MV-4-11 (cell line): ENCODE data around the gene ZNF518B.

Experiments used
- DNase-seq: peaks from one replicate; lab custom pipeline; 2025; lab: John Stamatoyannopoulos, UW

The ZNF518B gene, protein sequence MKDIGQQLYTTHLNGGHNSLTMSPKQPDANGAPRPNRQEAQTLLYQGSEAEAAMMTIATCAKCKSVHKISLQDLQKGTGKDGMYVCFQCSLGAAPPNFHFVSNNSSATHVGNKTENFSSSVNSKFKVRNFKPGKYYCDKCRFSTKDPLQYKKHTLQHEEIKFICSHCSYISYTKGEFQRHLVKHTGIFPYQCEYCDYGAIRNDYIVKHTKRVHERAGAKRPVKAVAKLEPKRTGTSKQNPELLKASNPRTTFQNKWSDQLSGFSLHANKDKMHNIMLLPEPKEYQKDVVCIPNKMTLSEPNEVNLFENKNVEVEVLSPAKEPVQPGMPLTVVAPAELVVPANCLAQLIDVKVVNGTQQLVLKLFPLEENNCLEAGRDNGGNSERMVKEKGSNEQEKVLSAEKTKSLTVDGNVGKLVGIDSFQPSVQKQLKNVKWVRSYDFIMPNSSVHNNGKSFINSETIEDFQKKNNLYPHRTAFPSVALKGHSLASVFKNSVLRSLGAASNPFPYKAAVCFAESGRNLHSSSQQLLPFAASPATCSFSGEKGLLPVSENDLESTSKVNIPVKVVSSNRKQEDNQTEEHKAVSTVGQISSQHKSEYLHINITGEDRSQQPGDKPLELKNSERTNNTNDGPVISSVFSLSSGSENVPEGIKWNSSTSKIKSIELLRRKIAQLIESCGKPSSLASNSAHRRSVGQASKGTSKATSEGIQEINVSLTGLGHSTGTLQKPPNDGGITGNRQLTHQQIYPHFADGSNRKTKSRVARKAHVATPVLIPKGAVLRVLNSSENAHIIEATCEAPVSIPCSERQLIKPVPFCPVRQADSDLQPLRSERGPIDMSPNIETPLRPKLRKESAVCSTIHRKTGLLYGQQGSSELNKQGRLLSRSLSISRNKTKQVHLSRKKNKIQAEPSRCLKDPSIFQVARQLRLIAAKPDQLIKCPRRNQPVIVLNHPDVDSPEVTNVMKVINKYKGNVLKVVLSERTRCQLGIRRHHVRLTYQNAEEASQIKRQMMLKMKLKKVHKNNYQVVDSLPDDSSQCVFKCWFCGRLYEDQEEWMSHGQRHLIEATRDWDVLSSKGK

DNA sequence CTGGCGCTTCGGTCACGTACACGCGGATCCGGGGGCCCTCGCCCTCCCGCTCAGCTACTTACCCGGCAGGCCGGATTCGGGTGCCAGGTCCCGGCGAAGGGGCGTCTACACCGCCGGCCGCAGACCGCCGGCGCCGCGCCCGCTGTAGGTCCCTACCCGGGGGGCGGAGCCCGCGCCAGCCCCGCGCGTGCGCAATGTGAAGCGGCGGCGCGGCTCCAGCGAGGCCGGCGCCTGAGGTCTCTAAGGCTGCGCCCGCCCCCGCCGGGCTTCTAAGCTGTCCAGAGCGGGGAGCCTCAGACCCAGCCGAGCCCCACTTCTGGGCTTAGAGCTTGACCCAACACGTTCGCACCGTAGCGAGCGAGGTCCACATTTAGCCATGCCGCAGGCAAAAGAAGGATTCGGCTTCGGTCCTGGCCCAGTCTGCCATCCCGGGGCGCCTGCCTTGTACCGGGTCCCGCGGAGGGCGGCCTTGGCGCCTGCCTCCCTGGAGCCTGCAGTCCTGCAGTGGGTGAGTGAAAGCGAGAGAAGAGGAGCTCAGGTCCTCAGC lies at the start of gene ZNF518B:
TSS of gene ZNF518B (minus strand) at position 172 of the 547 bp plus-strand sequence. CDS start 11,098 bp downstream, outside the sequence.
- DNase-seq, result peak; percentile 18

DNA sequence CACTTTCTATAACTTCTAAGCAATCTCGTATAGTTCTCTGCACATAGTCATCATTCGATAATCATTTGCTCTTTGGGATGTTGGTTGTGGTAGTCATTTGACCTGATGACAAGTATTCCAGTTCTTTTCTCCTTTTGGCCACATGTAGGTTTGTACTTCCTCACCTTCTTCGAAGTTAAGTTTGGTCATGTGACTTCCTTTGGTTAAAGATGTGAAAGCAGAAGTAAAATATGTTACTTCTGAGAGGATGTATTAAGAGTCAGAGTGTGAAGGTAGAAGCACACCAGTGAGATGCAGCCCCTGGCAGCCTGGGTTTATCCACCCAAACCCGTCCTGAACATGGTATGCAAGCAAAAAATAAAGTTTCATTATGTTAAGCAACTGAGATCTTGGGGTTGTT lies 48.9 kb upstream of the ZNF518B start:
- DNase-seq, result peak; percentile 56

DNA sequence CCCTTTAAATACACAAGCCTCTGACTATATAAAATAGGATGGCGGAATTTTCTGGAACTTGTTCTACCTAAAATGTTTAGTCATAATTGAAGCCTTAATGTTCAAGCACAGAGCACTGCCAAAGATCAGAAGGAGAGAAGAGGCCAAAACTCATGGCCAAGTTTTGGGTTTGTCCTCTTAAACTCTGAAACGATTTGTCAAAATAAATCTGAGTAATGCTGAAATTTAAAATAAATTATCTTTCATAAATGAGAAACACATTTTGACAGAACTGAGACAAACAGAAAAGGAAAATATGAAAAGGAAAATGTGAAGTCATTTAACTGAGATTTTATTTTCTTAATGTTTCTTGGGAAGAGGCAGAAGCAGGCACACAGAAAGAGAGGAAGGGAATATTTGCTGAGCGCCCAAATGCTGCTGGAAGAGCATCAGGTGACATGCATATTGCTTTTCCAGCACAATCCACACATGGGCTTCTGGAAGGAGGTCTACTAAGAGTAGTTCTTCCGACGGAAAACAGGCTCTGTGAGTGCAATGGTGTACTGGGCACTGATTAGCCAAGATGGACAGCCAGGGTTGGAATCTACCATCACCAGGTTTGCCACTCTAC lies 47.4 kb upstream of the ZNF518B start:
- no peak for DNase-seq

DNA sequence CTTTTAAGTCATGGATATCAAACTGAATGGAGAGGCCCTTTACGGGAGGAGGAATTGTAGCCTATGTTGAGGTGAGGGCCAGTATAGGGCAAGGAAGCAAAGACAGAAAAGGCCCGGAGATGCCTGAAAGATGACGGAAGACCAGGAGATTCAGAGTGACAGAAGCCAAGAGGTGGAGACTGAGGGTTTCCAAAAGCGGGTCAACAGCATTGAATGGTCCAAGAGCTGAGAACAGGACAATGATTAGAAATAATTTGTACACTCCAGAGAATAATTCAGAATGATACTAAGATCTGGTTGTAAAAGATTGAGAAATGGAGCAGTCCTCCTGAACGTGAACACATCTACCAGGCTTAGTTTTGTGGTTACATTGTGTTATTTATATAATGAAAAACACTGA lies 45.5 kb upstream of the ZNF518B start:
- no peak for DNase-seq

DNA sequence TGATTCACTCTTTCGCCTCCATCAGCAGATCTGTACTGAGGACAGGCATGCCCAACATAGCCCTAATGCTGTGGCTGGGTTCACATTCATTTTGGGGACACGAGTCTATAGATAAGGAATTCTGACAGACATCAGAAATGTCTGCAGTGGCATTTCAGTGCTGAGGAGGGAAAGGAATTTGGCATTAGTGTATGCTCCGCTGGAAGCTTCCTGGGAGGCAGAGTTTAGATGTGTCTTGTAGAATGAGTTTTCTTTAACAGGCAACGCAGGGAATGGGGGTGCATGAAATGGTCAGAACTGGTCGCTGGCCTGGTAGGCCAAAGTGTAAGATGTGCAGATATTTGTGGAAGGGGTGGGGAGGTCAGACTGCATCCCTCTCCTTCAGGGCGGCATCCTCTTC lies 43.5 kb upstream of the ZNF518B start:
- no peak for DNase-seq

DNA sequence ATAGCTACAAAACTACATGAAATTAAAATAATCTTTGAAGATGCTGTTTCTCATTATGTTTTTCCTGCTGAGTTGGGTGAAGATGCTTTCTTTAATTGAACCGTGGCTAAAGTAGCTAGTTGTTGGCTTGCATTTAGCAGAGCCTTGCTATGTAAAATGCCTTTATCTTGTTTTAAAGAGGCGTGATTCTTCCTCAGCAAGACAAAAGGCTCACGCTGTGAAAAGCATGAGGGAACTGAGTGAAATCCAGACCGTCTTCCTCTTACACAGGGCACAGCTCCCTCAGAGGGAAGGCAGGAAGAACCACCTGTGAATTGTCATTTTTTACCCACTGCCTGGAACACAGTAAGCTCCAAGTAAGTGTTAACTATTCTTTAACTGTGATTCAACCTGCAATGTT lies 39.0 kb upstream of the ZNF518B start:
- DNase-seq, result no peak

DNA sequence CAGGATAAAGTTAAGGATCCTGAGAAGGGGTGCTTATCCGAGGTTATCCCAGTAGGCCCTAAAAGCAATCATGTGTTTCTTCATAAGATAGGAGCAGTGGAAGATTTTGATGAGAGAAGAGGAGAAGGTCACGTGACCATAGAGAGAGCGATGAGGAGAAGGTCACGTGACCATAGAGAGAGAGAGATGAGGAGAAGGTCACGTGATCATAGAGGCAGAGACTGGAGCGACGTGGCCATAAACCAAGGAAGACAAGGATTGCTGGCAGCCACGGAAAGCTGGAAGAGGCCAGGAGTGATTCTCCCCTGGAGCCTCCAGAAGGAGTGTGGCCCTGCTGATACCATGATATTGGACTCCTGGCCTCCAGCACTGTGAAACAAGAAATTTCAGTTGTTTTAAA lies 38.4 kb upstream of the ZNF518B start:
- no peak for DNase-seq

DNA sequence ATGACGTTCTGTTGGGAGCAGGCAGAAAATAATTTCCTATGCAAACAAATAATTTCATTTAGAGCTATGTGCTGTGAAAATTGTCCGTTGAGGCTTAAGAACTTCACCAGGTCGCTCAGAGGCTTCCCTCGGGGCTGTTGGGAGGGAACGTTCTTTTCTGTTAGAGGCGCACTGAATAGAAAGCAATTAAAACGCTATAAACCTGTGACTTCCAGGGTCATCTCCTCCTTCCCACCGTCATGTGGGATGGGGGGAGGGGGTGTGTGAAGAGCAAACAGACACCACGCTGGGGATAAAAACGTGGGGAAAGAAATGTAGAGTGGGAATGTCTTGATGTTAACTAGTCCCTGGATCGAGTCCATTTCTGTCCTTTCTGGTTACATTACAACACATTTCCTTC lies 35.2 kb upstream of the ZNF518B start:
- DNase-seq, result no peak

DNA sequence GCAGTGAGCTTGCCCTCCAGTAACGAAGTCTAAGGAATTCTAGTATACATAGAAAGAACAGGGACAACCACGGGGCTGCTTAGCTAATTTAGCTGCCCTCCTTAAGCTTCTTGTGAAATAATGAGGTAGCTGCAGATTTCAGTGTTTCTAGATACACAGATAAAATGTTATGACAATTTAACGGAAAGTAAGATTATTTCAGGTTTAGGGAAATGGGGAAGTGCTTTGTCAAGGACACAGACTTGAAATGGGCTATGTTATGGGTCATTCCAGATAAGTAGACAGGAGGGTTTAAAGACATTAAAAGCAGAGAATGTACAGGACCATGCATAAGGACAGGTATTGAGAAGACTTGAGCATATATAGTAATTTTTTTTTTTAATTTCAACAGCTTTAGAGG lies 34.2 kb upstream of the ZNF518B start:
- DNase-seq, result no peak

DNA sequence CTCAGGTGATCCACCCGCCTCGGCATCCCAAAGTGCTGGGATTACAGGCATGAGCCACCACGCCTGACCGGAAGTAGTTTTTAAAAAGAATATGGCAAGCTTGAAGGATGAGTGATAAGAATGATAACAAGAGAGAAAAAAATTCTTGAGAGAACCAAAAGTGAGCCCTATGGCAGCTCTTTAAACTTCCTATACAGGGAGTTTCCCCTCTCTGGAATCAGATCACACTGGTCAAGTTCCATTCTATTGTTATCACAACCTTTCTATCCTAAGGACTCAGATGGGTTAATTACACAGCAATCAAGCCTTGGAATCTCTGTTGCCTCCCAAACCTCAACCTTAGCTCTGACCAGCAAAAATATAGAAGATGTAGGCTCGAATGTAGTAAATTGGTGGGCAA lies 33.8 kb upstream of the ZNF518B start:
- no peak for DNase-seq

DNA sequence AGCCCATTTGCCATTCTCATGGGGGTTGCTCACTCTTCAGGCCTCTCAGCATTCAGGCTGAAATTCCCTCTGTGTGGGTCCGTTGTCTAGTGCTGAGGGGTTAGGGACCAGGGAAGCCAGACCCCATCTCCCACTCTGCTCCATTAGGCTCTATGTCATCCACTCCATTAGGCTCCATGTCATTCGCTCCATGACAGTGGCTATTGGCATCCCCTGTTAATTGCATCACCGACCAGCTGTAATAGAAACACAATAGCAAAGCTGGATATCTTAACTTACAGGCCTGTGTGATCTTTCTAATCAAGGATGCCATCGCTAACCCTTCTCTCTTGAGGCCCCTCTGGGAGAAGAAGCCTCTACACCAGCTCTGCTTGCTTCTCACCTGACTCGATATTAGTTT lies 25.7 kb upstream of the ZNF518B start:
- DNase-seq, result no peak

DNA sequence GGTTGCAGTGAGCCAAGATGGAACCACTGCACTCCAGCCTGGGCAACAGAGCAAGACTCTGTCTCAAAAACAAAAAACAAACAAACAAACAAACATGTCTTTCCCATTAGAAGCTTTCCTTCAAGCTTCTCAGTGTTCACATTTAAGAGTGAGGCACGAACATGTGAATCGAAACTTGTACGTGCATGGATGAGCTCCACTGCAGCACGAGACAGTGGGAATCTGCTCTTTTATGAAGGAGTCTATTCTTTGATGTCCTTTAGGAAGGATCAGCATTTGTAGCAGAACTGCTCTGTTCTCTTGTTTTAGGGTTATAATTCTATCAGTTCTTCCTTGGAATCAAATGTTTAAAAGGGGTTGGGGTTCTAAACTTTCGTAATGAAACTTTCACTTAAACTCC lies 23.4 kb upstream of the ZNF518B start:
- no peak for DNase-seq

DNA sequence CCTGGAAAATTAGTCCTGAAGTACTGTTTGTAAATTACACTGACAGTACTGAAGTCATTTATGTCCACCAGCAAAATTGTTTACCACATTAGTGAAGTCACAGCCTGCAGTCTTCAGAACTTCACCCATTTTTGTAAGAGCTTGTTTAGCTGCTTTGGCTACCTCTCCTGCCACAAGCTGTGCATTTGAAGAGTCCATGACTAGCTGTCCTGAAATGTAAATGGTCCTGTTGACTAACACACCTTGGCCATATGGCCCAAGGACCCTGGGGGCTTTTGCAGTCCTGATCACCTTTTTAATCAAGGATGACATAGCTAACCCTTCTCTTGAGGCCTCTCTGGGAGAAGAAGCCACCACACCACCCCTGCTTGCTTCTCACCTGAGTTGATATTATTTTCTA lies 21.4 kb upstream of the ZNF518B start:
- DNase-seq, result no peak

DNA sequence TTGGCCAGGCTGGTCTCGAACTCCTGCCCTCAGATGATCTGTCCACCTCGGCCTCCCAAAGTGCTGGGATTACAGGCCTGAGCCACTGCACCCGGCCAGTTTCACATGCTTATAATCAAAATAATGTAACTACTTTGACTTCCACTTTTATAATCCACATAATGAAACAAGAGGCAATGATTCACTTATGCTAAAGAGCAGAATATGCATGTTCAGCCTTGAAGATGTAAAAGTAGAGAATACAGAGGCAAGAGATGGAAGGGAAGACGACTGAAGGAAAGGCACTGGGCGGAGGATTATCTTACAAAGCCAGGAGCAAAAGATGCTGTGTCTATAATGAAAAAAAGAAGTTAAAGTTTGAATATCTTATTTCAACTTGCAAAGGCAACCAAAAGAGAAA lies 13.3 kb upstream of the ZNF518B start:
- DNase-seq, result no peak

DNA sequence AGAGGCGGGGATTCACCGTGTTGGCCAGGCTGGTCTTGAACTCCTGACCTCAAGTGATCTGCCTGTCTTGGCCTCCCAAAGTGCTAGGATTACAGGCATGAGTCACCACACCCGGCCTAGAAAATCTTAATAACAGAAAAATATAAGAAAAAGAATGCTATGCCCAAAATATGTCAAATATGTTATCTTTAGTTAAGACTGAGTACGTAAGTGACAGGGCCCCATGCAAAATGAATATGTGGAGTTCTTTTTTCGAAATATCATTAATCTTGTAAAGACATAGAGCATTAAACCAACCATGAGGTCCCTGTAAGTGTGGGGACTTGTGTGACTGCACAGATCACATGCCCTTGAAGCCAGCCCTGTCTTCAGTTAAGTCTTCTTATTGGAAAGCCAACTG lies 8.9 kb upstream of the ZNF518B start:
- no peak for DNase-seq

DNA sequence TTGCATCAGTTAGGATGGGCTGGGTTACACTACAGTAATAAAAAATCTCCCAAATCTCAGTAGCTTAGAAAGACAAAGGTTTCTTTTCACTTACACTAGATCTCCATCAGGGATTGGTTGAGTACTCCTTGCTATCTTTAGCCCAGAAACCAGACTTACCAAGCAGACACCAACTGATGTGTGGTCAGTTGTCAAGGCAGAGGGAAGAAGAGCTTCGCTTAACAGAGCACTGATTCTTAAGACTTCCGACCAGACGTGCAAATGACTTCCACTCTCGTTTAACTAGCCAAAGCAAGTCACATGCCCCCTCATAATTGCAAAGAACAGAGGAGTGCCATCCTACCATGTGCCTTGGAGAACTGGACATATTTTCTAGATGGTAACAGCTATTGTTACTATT lies 5.7 kb upstream of the ZNF518B start:
- no peak for DNase-seq

DNA sequence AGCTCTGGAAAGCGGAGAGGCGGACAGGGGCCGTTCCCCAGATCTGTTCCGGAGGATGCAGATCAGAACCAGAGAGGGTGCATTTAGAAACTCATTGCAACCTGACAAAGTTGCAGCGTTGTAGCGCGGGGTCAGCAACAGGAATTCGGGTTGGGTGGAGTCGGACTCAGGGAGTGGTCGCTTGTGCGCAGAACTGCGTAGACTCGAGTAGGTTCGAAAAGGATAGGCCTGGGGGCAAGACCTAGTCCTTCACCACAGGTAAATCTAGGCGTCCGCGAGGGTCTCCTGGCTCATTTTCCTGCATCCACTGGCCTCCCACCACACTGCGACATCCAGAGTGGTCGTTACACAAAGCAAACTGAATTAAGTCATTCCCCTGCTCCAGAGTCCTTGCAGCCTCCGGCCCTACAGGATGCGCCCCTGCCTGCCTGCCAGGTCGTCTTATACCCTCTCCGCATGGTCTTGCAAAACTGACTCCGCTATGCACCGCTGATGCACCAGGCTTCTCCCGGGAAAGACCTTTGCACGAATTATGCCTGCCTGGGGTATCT lies 4.7 kb upstream of the ZNF518B start:
- no peak for DNase-seq

DNA sequence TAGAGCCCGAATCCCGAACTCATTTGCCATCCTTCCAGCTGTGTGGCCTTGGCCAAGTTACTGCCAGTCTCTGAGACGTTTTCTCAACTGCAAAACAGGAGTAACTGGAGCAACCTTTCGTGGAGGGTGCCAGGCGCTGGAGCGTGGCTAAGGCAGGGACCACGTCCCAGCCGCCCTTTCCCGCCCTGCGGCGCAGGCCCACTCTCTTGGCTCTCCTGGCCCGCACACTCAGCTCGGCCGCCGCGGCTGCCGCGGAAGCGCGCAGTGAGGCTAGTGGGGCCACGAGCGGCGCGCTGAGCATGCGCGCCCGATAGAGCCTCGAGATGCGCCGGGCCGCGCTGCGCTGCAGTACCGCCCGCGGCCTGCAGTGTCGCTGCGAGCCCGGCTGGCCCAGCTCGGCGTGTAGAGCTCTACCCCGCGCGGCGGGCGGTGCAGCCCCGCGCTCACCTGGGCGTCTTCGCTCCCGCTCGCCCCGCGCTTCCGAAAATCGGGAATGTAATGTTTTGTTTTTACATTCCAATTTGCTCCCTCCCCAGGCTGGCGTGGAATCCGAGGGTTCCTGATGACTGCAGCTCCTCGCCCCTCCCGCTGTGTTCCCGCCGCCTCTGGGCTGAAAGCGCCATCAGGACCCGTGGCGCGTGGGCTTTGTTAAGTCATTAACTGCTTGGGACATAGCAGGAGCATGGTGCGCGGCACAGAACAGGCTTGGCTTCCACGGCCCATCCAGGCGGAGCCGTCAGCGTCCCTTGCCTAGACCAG lies 4.0 kb upstream of the ZNF518B start:
- DNase-seq, result peak; percentile 23

DNA sequence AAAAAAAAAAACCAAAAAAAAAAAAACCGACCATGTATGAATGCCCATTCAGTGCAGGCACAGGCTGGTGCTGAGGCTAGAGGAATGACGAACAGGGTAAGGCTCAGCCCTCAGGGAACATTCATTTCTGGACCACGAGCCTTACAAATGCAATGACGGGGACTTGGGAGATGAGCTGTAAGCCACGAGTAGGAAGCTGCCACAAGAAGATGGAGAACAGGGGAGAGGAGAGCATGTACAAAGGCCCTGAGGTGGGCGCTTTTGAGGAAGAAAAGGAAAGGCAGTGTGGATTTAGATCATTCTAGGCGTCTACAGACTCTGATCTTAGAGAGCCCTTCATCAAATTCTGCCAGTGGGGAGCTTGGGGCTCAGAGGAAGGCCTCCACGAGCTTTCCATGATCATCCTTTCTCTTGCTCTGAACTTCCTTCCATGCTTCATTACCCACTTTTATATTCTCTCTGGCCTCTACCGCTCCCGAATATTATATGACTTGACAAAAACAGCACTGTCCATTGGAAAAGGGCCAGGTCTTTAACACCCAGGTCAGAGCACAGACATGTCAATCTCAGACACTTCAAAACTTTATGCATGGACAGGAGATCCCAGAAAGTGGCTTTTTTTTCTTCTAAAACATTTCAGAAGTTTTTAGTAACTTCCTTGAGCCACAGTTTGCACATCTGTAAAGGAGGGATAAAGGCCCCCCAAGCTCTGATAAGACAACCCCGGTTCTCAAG lies 3.3 kb upstream of the ZNF518B start:
- DNase-seq, result no peak

DNA sequence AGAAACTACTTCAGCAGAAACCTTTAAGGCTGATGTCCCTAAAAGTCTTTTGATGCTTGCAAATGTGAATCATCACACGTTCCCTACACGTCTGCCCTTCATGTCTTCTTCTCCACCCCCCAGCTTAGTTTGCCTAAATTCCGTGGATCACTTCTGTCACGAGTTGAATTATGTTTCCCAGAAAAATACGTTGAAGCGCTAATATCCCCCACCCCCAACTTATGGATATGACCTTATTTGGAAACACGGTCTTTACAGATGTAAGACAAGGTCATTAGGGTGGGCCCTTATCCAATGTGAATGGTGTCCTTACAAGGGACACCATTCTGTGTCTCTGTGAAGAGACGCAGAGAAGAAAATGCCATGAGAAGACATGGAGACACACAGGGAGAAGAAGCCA lies 2.1 kb upstream of the ZNF518B start:
- no peak for DNase-seq
